Small intestine (tissue), 16 donors: ENCODE results near the gene FRMD3. TPM values are rescaled to one million over a fixed set of nuclear protein-coding genes. Genes with fewer than 3 reads are reported as not detected.
A peak's percentile ranks its signal among the peaks of the same experiment; 100 is the strongest.

Experiments
- DNase-seq, 2 donors: peaks; one replicate each; pipeline versions ENCODE4 v3.0.0 to v3.0.0-alpha.2; 2013
- FAIRE-seq: peaks from 2 replicates; lab custom pipeline; 2012; peaks lifted over from hg19 to GRCh38; lab: Jason Lieb, UNC
- H3K27ac ChIP-seq, 3 donors: one replicate each; pipeline ENCODE4 v1.5.1; 2013; ENCODE audit warnings: low read length in 2 of 3, mild to moderate bottlenecking in 2 of 3, control low read depth in 1 of 3, inconsistent platforms in 1 of 3, low read depth in 1 of 3, moderate library complexity in 1 of 3
- H3K27me3 ChIP-seq, 3 donors: one replicate each; pipeline ENCODE4 v1.6.1; 2013; ENCODE audit warnings: low read length in 3 of 3, inconsistent platforms in 1 of 3; ENCODE audit not compliant: control insufficient read depth in 3 of 3, insufficient read depth in 3 of 3
- H3K36me3 ChIP-seq, 3 donors: one replicate each; pipeline ENCODE4 v1.6.1; 2013; ENCODE audit warnings: low read length in 3 of 3, inconsistent platforms in 1 of 3, low read depth in 1 of 3, mild to moderate bottlenecking in 1 of 3, moderate library complexity in 1 of 3; ENCODE audit not compliant: control insufficient read depth in 3 of 3, insufficient read depth in 2 of 3
- H3K4me1 ChIP-seq, 3 donors: one replicate each; pipeline ENCODE4 v1.6.1; 2013; ENCODE audit warnings: low read length in 2 of 3, inconsistent platforms in 1 of 3, low read depth in 1 of 3, mild to moderate bottlenecking in 1 of 3, moderate library complexity in 1 of 3; ENCODE audit not compliant: control insufficient read depth in 3 of 3, insufficient read depth in 2 of 3
- H3K4me3 ChIP-seq, 3 donors: one replicate each; pipeline ENCODE4 v1.5.1; 2013; ENCODE audit warnings: low read length in 3 of 3, control low read depth in 1 of 3, inconsistent platforms in 1 of 3, low read depth in 1 of 3, mild to moderate bottlenecking in 1 of 3, moderate library complexity in 1 of 3
- H3K9me3 ChIP-seq, 2 donors: one replicate each; pipeline ENCODE4 v1.6.1; 2013; ENCODE audit warnings: low read depth in 1 of 2, low read length in 1 of 2; ENCODE audit not compliant: control insufficient read depth in 2 of 2, insufficient read depth in 1 of 2
- WGBS, 3 donors: extraction: QIAGEN DNeasy Blood & Tissue Kit; methylation state at CpG; one replicate each; pipeline ENCODE4 v1.1.7; 2013; 5-methylcytosine and 5-hydroxymethylcytosine counted together
- long read RNA-seq, 10 donors: transcript quantifications; one replicate each; lab custom pipeline, GENCODE V29; 2026
- polyA plus RNA-seq, 4 donors: library from polyadenylated mRNA; stranded (reverse) in 3 of 4; unstranded in 1 of 4; fragments of 200-250 nt in 3 of 4; fragments of 120-200 nt in 1 of 4; gene quantifications; one replicate each; pipeline versions ENCODE4 v1.2.1 to v1.2.3, GENCODE V29; 2013
- donor health status: healthy with polysubstance abuse.
- donor health status: control.
- donor health status: control.
- donor health status: Bipolar disorder and iron deficiency.
- donor health status: healthy.

Gene FRMD3
- 1 to 10 TPM; 2.4 to 7.3 (median 4.5) TPM for polyA plus RNA-seq
- long read RNA-seq, donor 1, full-length matches to known transcripts: 1 of 1 reads
- long read RNA-seq, donor 1, partial matches to known transcripts: 0 of 1 reads
- long read RNA-seq, donor 1, other reads (novel, unspliced or antisense): 0 of 1 reads
- long read RNA-seq, donor 2: 0 reads
- long read RNA-seq, donor 3: 0 reads
- long read RNA-seq, donor 4: 0 reads
- long read RNA-seq, donor 5: 0 reads
- long read RNA-seq, donor 6, full-length matches to known transcripts: 2 of 2 reads
- long read RNA-seq, donor 6, partial matches to known transcripts: 0 of 2 reads
- long read RNA-seq, donor 6, other reads (novel, unspliced or antisense): 0 of 2 reads
- long read RNA-seq, donor 7, transcript FRMD3-202 (3 exons, 964 nt): major isoform, 43 of 76 reads
- long read RNA-seq, donor 7, partial matches to known transcripts: 33 of 76 reads
- long read RNA-seq, donor 7, other reads (novel, unspliced or antisense): 0 of 76 reads
- long read RNA-seq, donor 8: 0 reads
- long read RNA-seq, donor 9: 0 reads
- long read RNA-seq, donor 10, full-length matches to known transcripts: 3 of 3 reads
- long read RNA-seq, donor 10, partial matches to known transcripts: 0 of 3 reads
- long read RNA-seq, donor 10, other reads (novel, unspliced or antisense): 0 of 3 reads

GRCh38 chr9:83538172-83538889 is at the start of gene FRMD3:
TSS of gene FRMD3 (minus strand) at chr9:83538401. CDS start at chr9:83538231, 170 bp downstream.
- peak; percentile 68 to 80 for DNase-seq
- Histone ChIP-seq H3K27ac (peak within 1 kb of the TSS in 2 of 3 donors; percentile 50 to 57), H3K9me3 (no peaks in the 10 kb centered on the region), H3K4me3 (peak within 1 kb of the TSS; percentile 27 to 70 (median 42)), H3K27me3 (peaks cover 0 to 47% (median 0%) of the 10 kb centered on the region in 3 donors), H3K36me3 (no peaks in the 10 kb centered on the region), H3K4me1 (peaks cover 0 to 9% (median 0%) of the 10 kb centered on the region in 3 donors)
- FAIRE-seq: no peak
- WGBS, 3 donors: 1 to 3% (median 1%) methylated on average over 48 to 85 of the region's 85 CpGs

GRCh38 chr9:83584995-83585394 is 46.8 kb upstream of the FRMD3 start:
- no peaks in the 10 kb centered on the region for H3K4me1 ChIP-seq
- H3K27ac ChIP-seq: no peak overlapping the region
- no peaks in the 10 kb centered on the region for H3K9me3 ChIP-seq
- DNase-seq (no peak), FAIRE-seq (no peak)
- H3K4me3 ChIP-seq: no peak overlapping the region
- H3K27me3 ChIP-seq: no peaks in the 10 kb centered on the region
- WGBS, 3 donors: 84 to 95% (median 91%) methylated on average over 4 of the region's 4 CpGs
- H3K36me3 ChIP-seq: no peaks in the 10 kb centered on the region

- Histone ChIP-seq H3K9me3 (no peaks in the 10 kb centered on the region), H3K4me3 (no peak overlapping the region), H3K27me3 (no peaks in the 10 kb centered on the region), H3K36me3 (no peaks in the 10 kb centered on the region), H3K4me1 (no peaks in the 10 kb centered on the region), H3K27ac (no peak overlapping the region)
- FAIRE-seq: no peak
- peak; percentile 49 to 63 for DNase-seq
- WGBS, 3 donors: 63 to 71% (median 69%) methylated on average over 6 of the region's 6 CpGs
Observed at GRCh38 chr9:83583151-83584014, 45.2 kb upstream of the FRMD3 start.

- DNase-seq: no peak
- no peaks in the 10 kb centered on the region for H3K36me3 ChIP-seq
- no peak overlapping the region for H3K4me3 ChIP-seq
- H3K4me1 ChIP-seq: no peaks in the 10 kb centered on the region
- no peaks in the 10 kb centered on the region for H3K27me3 ChIP-seq
- no peak overlapping the region for H3K27ac ChIP-seq
- WGBS, 3 donors: 26 to 53% (median 41%) methylated on average over 1 of the region's 1 CpG
- FAIRE-seq: no peak
- H3K9me3 ChIP-seq: no peaks in the 10 kb centered on the region
Observed at GRCh38 chr9:83582029-83582428, 43.8 kb upstream of the FRMD3 start.

GRCh38 chr9:83574482-83574881 is 36.3 kb upstream of the FRMD3 start:
- DNase-seq (no peak), FAIRE-seq (no peak)
- WGBS, 3 donors: 69 to 85% (median 83%) methylated on average over 1 of the region's 1 CpG
- H3K27ac ChIP-seq: no peak overlapping the region
- no peak overlapping the region for H3K4me3 ChIP-seq
- no peaks in the 10 kb centered on the region for H3K36me3 ChIP-seq
- H3K27me3 ChIP-seq: no peaks in the 10 kb centered on the region
- no peaks in the 10 kb centered on the region for H3K9me3 ChIP-seq
- H3K4me1 ChIP-seq: peaks cover 0 to 7% (median 0%) of the 10 kb centered on the region in 3 donors

GRCh38 chr9:83572524-83572923 is 34.3 kb upstream of the FRMD3 start:
- FAIRE-seq (no peak), DNase-seq (no peak)
- 60 to 83% (median 75%) methylated on average over 5 of the region's 5 CpGs for WGBS, 3 donors
- Histone ChIP-seq H3K36me3 (no peaks in the 10 kb centered on the region), H3K9me3 (no peaks in the 10 kb centered on the region), H3K27ac (no peak overlapping the region), H3K4me3 (no peak overlapping the region), H3K27me3 (no peaks in the 10 kb centered on the region), H3K4me1 (peaks cover 0 to 7% (median 0%) of the 10 kb centered on the region in 3 donors)

- peaks cover 0 to 7% (median 0%) of the 10 kb centered on the region in 3 donors for H3K4me1 ChIP-seq
- FAIRE-seq (no peak), DNase-seq (peak in 1 of 2 donors; percentile 86)
- no peaks in the 10 kb centered on the region for H3K27me3 ChIP-seq
- H3K9me3 ChIP-seq: peaks cover 0 to 4% of the 10 kb centered on the region in 2 donors
- H3K27ac ChIP-seq: peak overlapping the region in 1 of 3 donors; percentile 71
- H3K36me3 ChIP-seq: no peaks in the 10 kb centered on the region
- 60 to 68% (median 61%) methylated on average over 1 of the region's 1 CpG for WGBS, 3 donors
- no peak overlapping the region for H3K4me3 ChIP-seq
Observed at GRCh38 chr9:83570359-83570758, 32.2 kb upstream of the FRMD3 start.
